Fibroblast of mammary gland (primary cell): ENCODE results near the gene SLC25A3.

Source experiments
- DNase-seq: peaks from one replicate; pipeline ENCODE4 v3.0.0-alpha.2; 2010; ENCODE audit warnings: low read depth
- H3K4me3 ChIP-seq: 2 replicates; pipeline ENCODE4 v1.5.1; 2011; ENCODE audit warnings: low read depth, mild to moderate bottlenecking, low read length, moderate library complexity; ENCODE audit not compliant: control insufficient read depth
- CTCF ChIP-seq: conservative IDR thresholded peaks from 2 replicates; pipeline ENCODE4 v1.5.1; 2011; ENCODE audit warnings: low read depth, low read length, inconsistent platforms; ENCODE audit not compliant: control insufficient read depth, insufficient read depth

Gene SLC25A3

GRCh38 chr12:98579347-98579746 lies 14.1 kb upstream of the SLC25A3 start:
- no peak for TF ChIP-seq CTCF
- no peak overlapping the region for H3K4me3 ChIP-seq
- no peak for DNase-seq

GRCh38 chr12:98579835-98580234 lies 13.7 kb upstream of the SLC25A3 start:
- no peak overlapping the region for H3K4me3 ChIP-seq
- no peak for TF ChIP-seq CTCF
- no peak for DNase-seq

DNA sequence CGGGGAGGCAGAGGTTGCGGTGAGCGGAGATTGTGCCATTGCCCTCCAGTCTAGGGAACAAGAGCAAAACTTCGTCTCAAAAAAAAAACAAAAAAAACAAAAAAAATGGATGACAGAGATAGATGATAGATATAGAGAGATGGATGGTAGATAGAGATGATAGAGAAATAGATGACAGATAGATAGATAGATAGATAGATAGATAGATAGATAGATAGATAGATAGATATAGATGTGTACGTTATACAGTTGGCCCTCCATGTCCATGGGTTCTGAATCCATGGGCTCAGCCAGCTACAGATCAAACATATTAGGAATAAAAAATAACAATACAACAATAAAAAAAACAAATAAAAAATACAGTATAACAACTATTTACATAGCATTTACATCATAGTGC lies 12.8 kb upstream of the SLC25A3 start:
- TF ChIP-seq CTCF, result no peak
- no peak for DNase-seq
- no peak overlapping the region for H3K4me3 ChIP-seq

DNA sequence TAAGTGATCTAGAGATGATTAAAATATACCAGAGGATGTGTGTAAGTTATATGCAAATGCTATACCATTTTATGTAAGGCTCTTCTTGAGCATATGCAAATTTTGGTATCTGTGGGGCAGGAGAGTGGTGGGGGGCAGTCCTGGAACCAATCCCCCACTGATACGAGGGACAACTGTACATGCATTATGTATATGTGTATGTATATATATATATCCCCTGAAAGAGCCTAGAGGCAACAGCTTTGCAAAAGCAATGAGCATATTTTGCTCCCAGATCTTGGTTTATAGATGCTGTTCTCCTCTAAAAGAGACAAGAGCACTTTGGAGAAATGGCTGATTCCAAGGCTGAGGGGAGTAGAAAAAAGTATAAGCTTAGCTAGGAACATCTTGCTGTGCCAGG lies 12.4 kb upstream of the SLC25A3 start:
- no peak overlapping the region for H3K4me3 ChIP-seq
- DNase-seq, result no peak
- TF ChIP-seq CTCF, result no peak

DNA sequence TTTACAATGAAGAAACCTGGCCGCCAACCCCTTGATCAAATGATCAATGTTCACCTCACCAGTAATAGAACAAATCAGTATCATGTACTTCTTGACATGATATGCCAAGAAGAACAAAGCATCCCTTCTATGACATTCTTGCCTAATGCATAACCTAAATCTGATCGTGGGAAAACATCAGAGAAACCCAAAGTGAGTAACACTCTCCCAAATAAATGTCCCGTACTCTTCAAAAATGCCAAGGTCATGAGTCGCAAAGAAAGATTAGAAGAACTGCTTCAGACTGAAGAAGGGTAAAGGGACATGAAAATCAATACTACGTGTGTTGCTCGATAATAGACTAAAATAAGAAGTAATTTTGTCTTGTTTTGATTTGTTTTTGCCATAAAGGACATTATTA lies 11.4 kb upstream of the SLC25A3 start:
- DNase-seq, result peak; percentile 66
- H3K4me3 ChIP-seq, result no peak overlapping the region
- TF ChIP-seq CTCF, result no peak

DNA sequence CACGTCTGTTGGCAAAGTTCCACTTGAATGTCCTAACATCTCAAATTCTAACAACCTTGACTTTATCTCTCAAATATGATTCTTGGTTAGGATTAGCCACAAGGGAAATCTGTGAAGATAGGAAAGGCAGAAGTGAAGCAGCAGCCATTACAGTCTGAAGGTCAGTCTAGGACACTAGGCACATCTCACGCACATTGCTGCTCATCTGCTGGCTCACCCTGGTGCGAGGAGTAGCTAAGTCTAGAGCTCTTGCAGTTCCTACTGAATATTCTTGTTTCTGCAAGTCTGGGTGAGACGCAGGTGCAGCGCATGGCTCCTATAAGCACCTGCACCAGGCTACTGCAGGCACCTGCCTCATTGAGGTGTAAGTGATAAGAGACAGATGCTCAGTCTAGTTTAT lies 6.4 kb upstream of the SLC25A3 start:
- DNase-seq, result no peak
- no peak overlapping the region for H3K4me3 ChIP-seq
- no peak for TF ChIP-seq CTCF

- TF ChIP-seq CTCF, result no peak
- DNase-seq, result no peak
- H3K4me3 ChIP-seq, result no peak overlapping the region
These were observed 2.3 kb upstream of the SLC25A3 start for GRCh38 chr12:98591209-98591608.
